ENCODE results near the gene CACHD1.

CACHD1 gene

GRCh38 chr1:64546013-64546412, 76.1 kb downstream of the CACHD1 start:
- TF ChIP-seq GABPA (IDR thresholded peaks at IDR 0.05; ENCODE audit: low read depth) (no peak), REST (IDR thresholded peaks at IDR 0.05; ENCODE audit: insufficient replicate concordance, low read depth) (no peak), SPI1 (IDR thresholded peaks at IDR 0.05; ENCODE audit: borderline replicate concordance, low read depth) (no peak), POLR2AphosphoS5 (IDR thresholded peaks at IDR 0.05; ENCODE audit: low read depth) (no peak), CTCF (IDR thresholded peaks at IDR 0.05; ENCODE audit: insufficient read depth, low read length) (no peak)

GRCh38 chr1:64549464-64550239, 79.7 kb downstream of the CACHD1 start:
- DNase-seq (ENCODE audit: low read depth in 1 of 2, low spot score in 1 of 2), result no peak
- no peak overlapping the region for H3K27ac ChIP-seq (replicated peaks)
- no peak for TF ChIP-seq CTCF (IDR thresholded peaks at IDR 0.05; ENCODE audit: insufficient read depth, low read length)
- TF ChIP-seq POLR2AphosphoS5 (IDR thresholded peaks at IDR 0.05; ENCODE audit: low read depth), result no peak
- no peak for TF ChIP-seq REST (IDR thresholded peaks at IDR 0.05; ENCODE audit: insufficient replicate concordance, low read depth)
- no peak for TF ChIP-seq SPI1 (IDR thresholded peaks at IDR 0.05; ENCODE audit: borderline replicate concordance, low read depth)
- TF ChIP-seq GABPA (IDR thresholded peaks at IDR 0.05; ENCODE audit: low read depth), result no peak

More at GRCh38 chr1:64546013-64546412, 76.1 kb downstream of the CACHD1 start:
- Histone ChIP-seq H3K4me3 (replicated peaks; ENCODE audit: insufficient read depth, low read length) (no peak overlapping the region), H3K27ac (replicated peaks) (no peak overlapping the region), H3K27me3 (ENCODE audit: insufficient read depth, poor library complexity, severe bottlenecking) (no peaks in the 10 kb centered on the region)
- no peak for DNase-seq (ENCODE audit: low read depth in 1 of 2, low spot score in 1 of 2)

GRCh38 chr1:64550510-64550909, 80.6 kb downstream of the CACHD1 start:
- H3K27me3 ChIP-seq (ENCODE audit: insufficient read depth, poor library complexity, severe bottlenecking), result no peaks in the 10 kb centered on the region
- H3K4me3 ChIP-seq (replicated peaks; ENCODE audit: insufficient read depth, low read length), result no peak overlapping the region
- no peak for DNase-seq (ENCODE audit: low read depth in 1 of 2, low spot score in 1 of 2)
- H3K27ac ChIP-seq (replicated peaks), result no peak overlapping the region
- TF ChIP-seq REST (IDR thresholded peaks at IDR 0.05; ENCODE audit: insufficient replicate concordance, low read depth), result no peak
- TF ChIP-seq SPI1 (IDR thresholded peaks at IDR 0.05; ENCODE audit: borderline replicate concordance, low read depth), result no peak
- TF ChIP-seq GABPA (IDR thresholded peaks at IDR 0.05; ENCODE audit: low read depth), result no peak
- TF ChIP-seq POLR2AphosphoS5 (IDR thresholded peaks at IDR 0.05; ENCODE audit: low read depth), result no peak

More at GRCh38 chr1:64549464-64550239, 79.7 kb downstream of the CACHD1 start:
- H3K27me3 ChIP-seq (ENCODE audit: insufficient read depth, poor library complexity, severe bottlenecking), result no peaks in the 10 kb centered on the region
- no peak overlapping the region for H3K4me3 ChIP-seq (replicated peaks; ENCODE audit: insufficient read depth, low read length)

All from HL-60 (cell line).